ENCODE data around the gene DIAPH1. TPM values are rescaled to one million over a fixed set of nuclear protein-coding genes. Genes with fewer than 3 reads are reported as not detected.

Gene DIAPH1
- total RNA-seq, 1 donor from 2014 or later, result 44.1 TPM

DNA sequence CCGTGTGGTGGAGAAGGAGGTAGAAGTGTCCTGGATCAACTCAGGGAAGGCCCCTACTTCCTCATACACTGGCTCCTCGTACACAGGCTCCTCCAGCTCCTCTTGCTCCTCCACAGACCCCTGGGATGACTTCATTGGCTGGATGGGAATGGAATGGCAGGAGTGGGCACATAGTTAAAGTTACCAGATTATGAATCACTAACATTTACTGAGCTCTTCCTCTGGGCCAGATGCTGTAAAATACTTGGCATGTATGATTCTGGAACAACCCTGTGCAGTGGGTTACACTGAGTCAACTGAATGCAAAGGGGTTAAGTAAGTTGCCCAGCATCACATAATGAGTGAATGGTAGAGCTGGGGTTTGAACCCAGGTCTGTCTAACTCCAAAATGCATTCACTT is 35.5 kb upstream of the DIAPH1 start:
- H3K36me3 Mint-ChIP-seq (ENCODE audit: low read depth), result peaks cover 3% of the 10 kb centered on the region
- no peaks in the 10 kb centered on the region for H3K27me3 Mint-ChIP-seq (ENCODE audit: low read depth)
- no peak for DNase-seq (ENCODE audit: low spot score)
- H3K4me3 Mint-ChIP-seq (ENCODE audit: unreplicated experiment), result no peak overlapping the region
- peaks cover 23% of the 10 kb centered on the region for H3K4me1 Mint-ChIP-seq (ENCODE audit: low read depth)
- TF ChIP-seq CTCF (IDR thresholded peaks at IDR 0.05), result no peak
- no peaks in the 10 kb centered on the region for H3K9me3 Mint-ChIP-seq (ENCODE audit: low read depth)
- peak overlapping the region; percentile 54 for H3K27ac Mint-ChIP-seq (ENCODE audit: unreplicated experiment)

GRCh38 chr5:141651728-141652105 is 32.9 kb upstream of the DIAPH1 start:
- Mint-ChIP-seq H3K9me3 (ENCODE audit: low read depth) (no peaks in the 10 kb centered on the region), H3K27ac (ENCODE audit: unreplicated experiment) (no peak overlapping the region), H3K4me3 (ENCODE audit: unreplicated experiment) (peak overlapping the region; percentile 99), H3K4me1 (ENCODE audit: low read depth) (peaks cover 20% of the 10 kb centered on the region), H3K36me3 (ENCODE audit: low read depth) (peaks cover 5% of the 10 kb centered on the region), H3K27me3 (ENCODE audit: low read depth) (no peaks in the 10 kb centered on the region)
- no peak for DNase-seq (ENCODE audit: low spot score)
- TF ChIP-seq CTCF (IDR thresholded peaks at IDR 0.05), result no peak

DNA sequence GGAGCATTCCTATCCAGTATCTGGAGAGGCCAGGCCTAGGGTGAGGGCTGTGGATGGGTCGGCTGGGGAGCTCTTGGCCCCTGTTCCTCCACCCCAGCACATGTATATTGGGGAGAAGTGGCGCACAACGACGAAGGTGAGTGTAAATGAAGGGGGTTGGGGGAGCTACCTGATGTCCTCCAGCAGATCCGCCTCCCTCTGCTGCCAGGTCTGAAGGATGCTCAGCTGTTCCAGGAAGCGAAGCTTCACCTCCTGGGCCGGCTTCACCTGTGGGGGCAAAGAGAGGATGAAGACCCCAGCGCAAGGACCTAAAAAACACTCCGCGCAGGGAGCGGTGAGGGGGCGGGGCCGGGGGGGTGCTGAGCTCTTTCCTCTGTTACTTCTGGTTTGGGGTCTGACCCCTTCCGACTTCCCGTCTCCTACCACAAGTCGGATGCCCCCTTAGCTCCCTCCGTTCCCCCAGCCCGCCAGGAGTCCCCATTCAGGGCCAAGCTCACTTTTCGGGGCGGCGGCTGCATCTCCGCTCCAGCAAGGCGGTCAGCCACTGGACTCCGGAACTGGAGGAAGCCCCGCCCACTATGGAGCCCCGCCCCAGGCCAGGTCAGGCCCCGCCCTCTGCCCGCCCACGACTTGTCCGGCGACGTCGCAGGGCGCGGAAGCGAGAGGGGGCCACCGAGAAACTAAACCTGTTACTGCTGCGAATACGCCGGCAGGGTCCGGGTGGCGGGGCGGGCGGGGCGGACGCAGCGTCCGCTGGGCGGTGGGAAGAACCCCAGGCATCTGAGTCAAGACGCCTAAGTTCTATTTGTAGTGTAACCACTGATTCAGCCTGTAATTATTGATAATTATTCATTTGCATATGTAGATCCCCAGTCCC is 32.3 kb upstream of the DIAPH1 start, which contains the start of gene FCHSD1:
FCHSD1 (minus strand) TSS at position 568 of the 877 bp plus-strand sequence; CDS start at position 518, 50 bp downstream.
- no peaks in the 10 kb centered on the region for H3K9me3 Mint-ChIP-seq (ENCODE audit: low read depth)

GRCh38 chr5:141649972-141650371 is 31.2 kb upstream of the DIAPH1 start:
- Mint-ChIP-seq H3K4me3 (ENCODE audit: unreplicated experiment) (peak overlapping the region; percentile 99), H3K27ac (ENCODE audit: unreplicated experiment) (no peak overlapping the region), H3K9me3 (ENCODE audit: low read depth) (no peaks in the 10 kb centered on the region), H3K36me3 (ENCODE audit: low read depth) (peaks cover 7% of the 10 kb centered on the region), H3K27me3 (ENCODE audit: low read depth) (no peaks in the 10 kb centered on the region), H3K4me1 (ENCODE audit: low read depth) (peaks cover 20% of the 10 kb centered on the region)
- DNase-seq (ENCODE audit: low spot score), result no peak
- no peak for TF ChIP-seq CTCF (IDR thresholded peaks at IDR 0.05)

More for the DNA sequence above, 32.3 kb upstream of the DIAPH1 start, which contains the start of gene FCHSD1:
- H3K27me3 Mint-ChIP-seq (ENCODE audit: low read depth), result no peaks in the 10 kb centered on the region
- no peak for DNase-seq (ENCODE audit: low spot score)
- peak within 1 kb of the TSS; percentile 99 for H3K4me3 Mint-ChIP-seq (ENCODE audit: unreplicated experiment)
- peaks cover 20% of the 10 kb centered on the region for H3K4me1 Mint-ChIP-seq (ENCODE audit: low read depth)
- peaks cover 6% of the 10 kb centered on the region for H3K36me3 Mint-ChIP-seq (ENCODE audit: low read depth)
- TF ChIP-seq CTCF (IDR thresholded peaks at IDR 0.05), result peak; percentile 25
- peak within 1 kb of the TSS; percentile 86 for H3K27ac Mint-ChIP-seq (ENCODE audit: unreplicated experiment)

GRCh38 chr5:141649056-141649688 is 30.4 kb upstream of the DIAPH1 start:
- TF ChIP-seq CTCF (IDR thresholded peaks at IDR 0.05), result no peak
- DNase-seq (ENCODE audit: low spot score), result no peak
- Mint-ChIP-seq H3K4me1 (ENCODE audit: low read depth) (peaks cover 18% of the 10 kb centered on the region), H3K27me3 (ENCODE audit: low read depth) (no peaks in the 10 kb centered on the region), H3K27ac (ENCODE audit: unreplicated experiment) (no peak overlapping the region), H3K36me3 (ENCODE audit: low read depth) (peaks cover 8% of the 10 kb centered on the region), H3K4me3 (ENCODE audit: unreplicated experiment) (no peak overlapping the region), H3K9me3 (ENCODE audit: low read depth) (no peaks in the 10 kb centered on the region)
